ENCODE results near the gene KY.

KY gene

GRCh38 chr3:134610432-134611385, 40.1 kb downstream of the KY start:
- no peak for TF ChIP-seq CTCF (conservative IDR thresholded peaks at IDR 0.05)
- TF ChIP-seq ZFX (IDR thresholded peaks at IDR 0.05), result no peak
- no peak overlapping the region for H3K27ac ChIP-seq

- TF ChIP-seq ZFX (IDR thresholded peaks at IDR 0.05), result no peak
- TF ChIP-seq CTCF (conservative IDR thresholded peaks at IDR 0.05), result no peak
- H3K27ac ChIP-seq, result no peak overlapping the region
Measured at GRCh38 chr3:134609821-134610431, 40.9 kb downstream of the KY start.

- H3K27ac ChIP-seq, result no peak overlapping the region
- TF ChIP-seq ZFX (IDR thresholded peaks at IDR 0.05), result no peak
- no peak for TF ChIP-seq CTCF (conservative IDR thresholded peaks at IDR 0.05)
Measured at GRCh38 chr3:134608771-134609435, 41.9 kb downstream of the KY start.

- TF ChIP-seq CTCF (conservative IDR thresholded peaks at IDR 0.05), result no peak
- TF ChIP-seq ZFX (IDR thresholded peaks at IDR 0.05), result no peak
- no peak overlapping the region for H3K27ac ChIP-seq
Measured at GRCh38 chr3:134608023-134608770, 42.6 kb downstream of the KY start.

GRCh38 chr3:134607054-134608022, 43.5 kb downstream of the KY start:
- no peak overlapping the region for H3K27ac ChIP-seq
- TF ChIP-seq ZFX (IDR thresholded peaks at IDR 0.05) (no peak), CTCF (conservative IDR thresholded peaks at IDR 0.05) (no peak)
